Measurements from ENCODE around the gene WNT2B. TPM values are rescaled to one million over a fixed set of nuclear protein-coding genes. Genes with fewer than 3 reads are reported as not detected.

WNT2B gene
- not detected for total RNA-seq

- ATAC-seq (peak; percentile 82), DNase-seq (peak; percentile 64)
- Mint-ChIP-seq H3K4me1 (ENCODE audit: low read depth) (peaks cover 2% of the 10 kb centered on the region), H3K27ac (no peak within 1 kb of the TSS), H3K4me3 (peak within 1 kb of the TSS; percentile 67), H3K27me3 (peaks cover 32% of the 10 kb centered on the region), H3K9me3 (no peaks in the 10 kb centered on the region), H3K36me3 (ENCODE audit: low read depth) (no peaks in the 10 kb centered on the region)
- intact Hi-C loops (cut with micrococcal nuclease), result loop anchor here (10.0 kb wide), 1 partner anchor 106 kb away; the partner anchor contains the start of genes CAPZA1 and ST7L
- ChIA-PET CTCF (interaction anchor here (1.9 to 3.0 kb wide), 2 partner anchors 106 to 117 kb away, joined by 6 to 14 read pairs; no protein-coding TSS in a partner anchor), POLR2A (interaction anchor here (1.1 to 2.1 kb wide), 2 partner anchors 44 to 110 kb away, joined by 3 to 5 read pairs; no protein-coding TSS in a partner anchor)
- no peak for TF ChIP-seq CTCF (IDR thresholded peaks at IDR 0.05)
These were observed at the start of gene WNT2B for GRCh38 chr1:112508278-112509004. TSS of gene WNT2B (plus strand) at chr1:112508965. CDS start at chr1:112509263, 298 bp downstream.

- CTCF ChIA-PET, result interaction anchor here (1.9 kb wide), 1 partner anchor 69 kb away, joined by 5 read pairs; no protein-coding TSS in a partner anchor
- POLR2A ChIA-PET, result no interaction called here
- H3K9me3 Mint-ChIP-seq, result no peaks in the 10 kb centered on the region
- intact Hi-C loops (cut with micrococcal nuclease), result no loop called here
- H3K27me3 Mint-ChIP-seq, result peaks cover 11% of the 10 kb centered on the region
- ATAC-seq (no peak), DNase-seq (no peak)
- H3K4me1 Mint-ChIP-seq (ENCODE audit: low read depth), result peaks cover 2% of the 10 kb centered on the region
- H3K36me3 Mint-ChIP-seq (ENCODE audit: low read depth), result no peaks in the 10 kb centered on the region
- H3K27ac Mint-ChIP-seq, result no peak overlapping the region
- TF ChIP-seq CTCF (IDR thresholded peaks at IDR 0.05), result no peak
- H3K4me3 Mint-ChIP-seq, result no peak overlapping the region
These were observed 48.1 kb upstream of the WNT2B start for GRCh38 chr1:112460615-112461014.

GRCh38 chr1:112461200-112461871 is 47.4 kb upstream of the WNT2B start:
- H3K4me3 Mint-ChIP-seq, result no peak overlapping the region
- DNase-seq (no peak), ATAC-seq (no peak)
- ChIA-PET POLR2A (no interaction called here), CTCF (no interaction called here)
- no peaks in the 10 kb centered on the region for H3K9me3 Mint-ChIP-seq
- H3K4me1 Mint-ChIP-seq (ENCODE audit: low read depth), result peaks cover 9% of the 10 kb centered on the region
- peaks cover 12% of the 10 kb centered on the region for H3K27me3 Mint-ChIP-seq
- no peaks in the 10 kb centered on the region for H3K36me3 Mint-ChIP-seq (ENCODE audit: low read depth)
- intact Hi-C loops (cut with micrococcal nuclease), result no loop called here
- no peak overlapping the region for H3K27ac Mint-ChIP-seq
- TF ChIP-seq CTCF (IDR thresholded peaks at IDR 0.05), result no peak

- ATAC-seq, result no peak
- H3K36me3 Mint-ChIP-seq (ENCODE audit: low read depth), result no peaks in the 10 kb centered on the region
- POLR2A ChIA-PET, result interaction anchor here (1.1 kb wide), 1 partner anchor 72 kb away, joined by 3 read pairs; no protein-coding TSS in a partner anchor
- no peak overlapping the region for H3K4me3 Mint-ChIP-seq
- intact Hi-C loops (cut with micrococcal nuclease), result no loop called here
- H3K27me3 Mint-ChIP-seq, result peaks cover 16% of the 10 kb centered on the region
- H3K27ac Mint-ChIP-seq, result no peak overlapping the region
- no peak for TF ChIP-seq CTCF (IDR thresholded peaks at IDR 0.05)
- peaks cover 9% of the 10 kb centered on the region for H3K4me1 Mint-ChIP-seq (ENCODE audit: low read depth)
- DNase-seq, result no peak
- H3K9me3 Mint-ChIP-seq, result no peaks in the 10 kb centered on the region
- CTCF ChIA-PET, result interaction anchor here (1.0 to 6.6 kb wide), 2 partner anchors 39 to 70 kb away, joined by 3 to 122 read pairs; partner anchors contain the start of gene CTTNBP2NL
These were observed 45.8 kb upstream of the WNT2B start for GRCh38 chr1:112462953-112463279.

GRCh38 chr1:112464501-112464900 is 44.3 kb upstream of the WNT2B start:
- POLR2A ChIA-PET, result interaction anchor here (0.7 to 1.2 kb wide), 3 partner anchors 17 to 44 kb away, joined by 3 to 4 read pairs (median 3); partner anchors contain the start of gene WNT2B
- intact Hi-C loops (cut with micrococcal nuclease), result no loop called here
- no peaks in the 10 kb centered on the region for H3K9me3 Mint-ChIP-seq

More at GRCh38 chr1:112464501-112464900, 44.3 kb upstream of the WNT2B start:
- Mint-ChIP-seq H3K27ac (no peak overlapping the region), H3K27me3 (peaks cover 27% of the 10 kb centered on the region), H3K4me1 (ENCODE audit: low read depth) (peaks cover 9% of the 10 kb centered on the region), H3K36me3 (ENCODE audit: low read depth) (no peaks in the 10 kb centered on the region), H3K4me3 (no peak overlapping the region)
- no peak for TF ChIP-seq CTCF (IDR thresholded peaks at IDR 0.05)
- DNase-seq (no peak), ATAC-seq (no peak)
- CTCF ChIA-PET, result interaction anchor here (2.7 to 6.6 kb wide), 2 partner anchors 36 to 71 kb away, joined by 11 to 122 read pairs; partner anchors contain the start of gene CTTNBP2NL
